GM19238 (cell line): ENCODE results near the gene HDAC4.
"Not testable (repeated sequence)": the region's sequence is repeated elsewhere in the genome, so short reads cannot be mapped to it uniquely, and the experiment has no call there.

Experiments used
- DNase-seq: peaks from one replicate; pipeline ENCODE4 v3.0.0; 2011; ENCODE audit warnings: low spot score; ENCODE audit not compliant: insufficient read length

The HDAC4 gene

GRCh38 chr2:239285071-239285931 lies 115.5 kb downstream of the HDAC4 start:
- no peak for DNase-seq

DNA sequence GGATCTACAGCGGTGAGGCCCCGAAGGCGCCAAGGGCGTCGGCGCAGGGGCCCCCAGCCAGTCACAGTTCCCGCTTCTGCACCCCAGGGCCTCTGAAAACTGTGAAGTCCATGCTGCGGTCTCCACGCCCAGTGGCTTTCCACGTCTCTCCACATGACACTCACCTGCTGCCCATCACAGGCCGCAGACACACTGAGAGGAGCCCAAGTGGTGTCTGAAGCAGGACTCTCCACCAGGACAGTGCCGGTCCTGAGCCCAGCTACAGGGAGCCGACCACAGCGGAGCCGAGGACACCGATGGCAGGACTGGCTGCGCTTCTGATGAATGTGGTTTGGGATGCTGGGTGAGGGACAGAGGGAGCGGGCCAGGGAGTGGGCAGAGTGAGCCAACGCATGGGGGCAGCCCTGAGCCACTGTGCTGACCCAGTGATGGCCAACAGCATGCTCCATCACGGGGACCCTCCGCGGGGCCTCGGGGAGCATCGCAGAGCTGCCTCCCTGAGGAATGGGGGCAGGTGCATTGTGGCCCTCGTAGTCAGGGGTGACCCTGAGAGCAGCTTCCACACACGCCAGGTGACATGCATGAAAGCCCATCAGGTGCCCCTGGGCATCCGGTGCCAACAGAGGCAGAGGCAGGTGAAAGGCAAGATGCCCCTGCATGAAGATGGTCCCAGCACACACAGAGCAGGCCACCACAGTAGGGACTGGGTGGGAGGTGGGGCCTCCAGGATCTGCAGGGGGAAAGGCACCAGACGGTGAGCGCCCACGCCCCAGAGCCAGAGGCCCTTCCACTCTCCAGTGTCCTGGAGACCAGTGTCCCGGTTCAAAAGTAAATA lies 116.6 kb downstream of the HDAC4 start:
- no peak for DNase-seq

- DNase-seq: no peak
These were observed 117.4 kb downstream of the HDAC4 start for GRCh38 chr2:239283288-239283945.

- no peak for DNase-seq
These were observed 118.2 kb downstream of the HDAC4 start for GRCh38 chr2:239282448-239283287.

GRCh38 chr2:239280296-239281017 lies 120.4 kb downstream of the HDAC4 start:
- not testable (repeated sequence) for DNase-seq

- DNase-seq: no peak
These were observed 121.1 kb downstream of the HDAC4 start for GRCh38 chr2:239279508-239280295.

GRCh38 chr2:239278941-239279365 lies 121.9 kb downstream of the HDAC4 start:
- no peak for DNase-seq

DNA sequence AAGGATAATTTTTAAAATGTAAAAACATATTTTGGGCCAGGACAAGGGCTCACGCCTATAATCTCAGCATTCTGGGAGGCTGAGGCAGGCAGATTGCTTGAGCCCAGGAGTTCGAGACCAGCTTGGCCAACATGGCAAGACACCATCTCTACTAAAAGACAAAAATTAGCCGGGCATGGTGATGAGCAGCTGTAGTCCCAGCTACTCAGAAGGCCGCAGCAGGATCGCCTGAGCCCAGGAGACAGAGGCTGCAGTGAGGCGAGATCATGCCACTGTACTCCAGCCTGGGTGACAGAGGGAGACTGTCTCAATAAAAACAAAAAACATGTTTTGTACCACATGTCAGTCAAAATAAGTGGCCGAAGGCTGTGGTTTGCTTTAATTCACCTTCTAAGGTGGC lies 122.5 kb downstream of the HDAC4 start:
- no peak for DNase-seq

DNA sequence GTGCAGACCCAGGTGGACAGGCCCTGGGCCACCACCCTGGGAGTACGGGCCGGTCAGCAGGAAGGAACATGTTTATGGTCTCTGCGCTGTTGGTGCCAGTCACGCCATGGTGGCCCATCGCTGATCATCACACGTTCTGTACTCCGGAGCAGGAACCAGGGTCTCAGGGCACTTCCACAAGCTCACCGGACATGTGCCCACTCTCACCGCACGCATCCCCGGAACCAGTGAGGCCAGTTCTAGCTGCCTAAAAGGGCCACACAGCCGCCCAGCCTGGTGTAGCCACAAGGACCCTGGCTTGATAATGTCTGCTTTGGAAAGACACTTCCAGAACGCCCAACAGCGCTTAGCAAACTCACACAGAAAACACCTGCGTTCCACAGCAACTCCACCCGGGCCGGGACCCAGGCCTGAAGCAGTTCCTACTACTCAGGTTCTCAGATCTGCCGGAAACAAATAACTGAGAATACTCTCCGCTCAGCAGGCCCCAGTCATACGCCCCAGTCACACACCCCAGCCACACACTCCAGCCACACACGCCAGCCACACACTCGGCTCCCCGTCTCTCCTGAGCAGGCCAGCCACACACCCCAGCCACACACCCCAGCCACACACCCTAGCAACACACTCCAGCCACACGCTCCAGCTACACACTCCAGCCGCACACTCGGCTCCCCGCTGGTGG lies 123.3 kb downstream of the HDAC4 start:
- DNase-seq: no peak

DNA sequence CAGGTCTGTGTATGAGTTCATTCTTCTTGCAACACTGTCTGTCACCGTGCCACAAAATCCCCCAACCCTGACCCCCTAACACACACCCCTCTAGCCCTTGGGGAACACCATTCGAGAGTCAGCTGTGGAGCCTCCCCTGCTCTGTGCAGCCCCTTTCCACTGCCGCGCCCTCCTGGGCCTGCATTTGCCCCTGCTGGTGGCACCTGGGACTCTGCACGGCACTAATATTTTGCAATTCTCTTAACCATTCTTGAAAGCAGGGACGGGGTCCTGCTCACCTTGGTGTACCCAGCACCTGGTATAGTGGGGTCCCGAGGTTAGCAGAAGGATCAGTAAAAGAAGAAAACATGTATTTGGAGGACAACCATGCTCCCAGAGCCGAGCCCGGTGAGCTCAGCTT lies 124.0 kb downstream of the HDAC4 start:
- no peak for DNase-seq

- no peak for DNase-seq
These were observed 124.7 kb downstream of the HDAC4 start for GRCh38 chr2:239275847-239276831.

DNA sequence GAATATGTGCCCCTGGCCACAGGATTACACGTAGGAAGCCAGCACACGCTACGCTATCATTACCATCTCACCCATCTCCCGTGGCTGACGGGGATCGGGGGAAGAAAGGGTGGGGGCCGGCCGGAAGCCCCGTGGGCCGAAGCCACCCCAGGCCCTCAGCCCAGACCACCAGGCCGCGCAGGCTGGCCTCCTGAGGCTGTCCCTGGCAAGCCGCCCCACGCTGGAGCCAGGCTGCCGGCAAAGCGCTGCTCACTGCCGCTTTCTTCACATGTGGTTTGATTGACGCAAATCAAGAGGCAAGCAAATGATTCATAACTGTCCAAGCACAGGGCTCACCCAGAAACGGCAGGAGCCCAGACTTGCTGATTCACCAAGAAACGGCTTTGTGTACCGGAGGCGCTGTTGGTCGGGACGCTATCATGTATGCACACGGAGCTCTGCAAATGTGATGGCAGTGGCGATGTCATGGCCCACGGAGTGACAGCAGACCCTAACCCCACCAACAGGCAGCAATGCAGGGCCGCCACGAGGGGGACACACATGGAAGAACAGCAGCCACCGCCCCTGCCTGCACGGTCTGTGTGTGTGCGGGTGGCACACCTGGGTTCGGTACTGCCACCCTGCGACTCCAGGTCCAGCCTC lies 125.7 kb downstream of the HDAC4 start:
- no peak for DNase-seq

- DNase-seq: no peak
These were observed 126.3 kb downstream of the HDAC4 start for GRCh38 chr2:239274391-239275043.

DNA sequence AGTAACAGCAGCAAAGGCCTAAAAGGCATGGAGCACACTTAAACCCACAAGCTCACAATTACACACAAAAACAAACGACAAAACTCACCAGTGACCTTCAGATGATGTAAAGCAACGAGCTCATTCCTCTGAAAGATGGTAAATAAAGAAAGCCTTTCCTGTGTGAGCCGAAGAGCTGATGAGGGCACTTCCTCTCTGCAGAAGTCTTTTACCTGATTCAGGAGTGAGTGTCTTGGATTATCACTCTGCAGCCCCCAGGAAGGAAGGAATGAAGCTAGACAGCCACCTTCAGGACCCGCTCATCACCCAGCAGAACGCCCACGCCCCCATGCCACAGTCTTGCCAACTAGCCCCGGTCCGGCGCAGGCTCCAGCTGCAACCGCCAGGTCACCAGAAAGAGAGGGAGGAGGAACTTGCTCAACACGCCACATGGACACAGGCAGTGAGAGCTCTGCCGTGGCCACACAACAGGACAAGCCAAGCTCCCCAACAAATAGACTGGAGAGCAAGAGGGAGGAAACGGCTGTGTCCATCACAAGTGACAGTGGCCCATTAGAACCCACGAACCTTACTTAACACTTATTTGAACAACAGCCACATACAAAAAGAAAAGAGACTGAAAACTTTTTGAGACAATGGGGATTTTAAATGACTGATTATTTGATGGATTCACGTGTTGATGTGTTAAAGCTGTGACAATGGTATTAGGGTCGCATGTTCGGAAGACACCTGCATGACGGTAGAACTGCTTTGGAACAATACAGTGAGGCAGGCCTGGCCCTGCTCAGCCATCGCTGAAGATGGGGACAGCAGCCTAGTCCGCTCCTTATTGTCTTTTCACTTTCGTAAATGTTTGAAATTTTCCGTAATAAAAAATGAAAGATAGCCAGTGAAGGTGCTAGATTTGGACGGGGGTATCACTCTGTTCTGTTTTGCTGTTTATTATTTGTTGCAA lies 127.3 kb downstream of the HDAC4 start:
- no peak for DNase-seq

DNA sequence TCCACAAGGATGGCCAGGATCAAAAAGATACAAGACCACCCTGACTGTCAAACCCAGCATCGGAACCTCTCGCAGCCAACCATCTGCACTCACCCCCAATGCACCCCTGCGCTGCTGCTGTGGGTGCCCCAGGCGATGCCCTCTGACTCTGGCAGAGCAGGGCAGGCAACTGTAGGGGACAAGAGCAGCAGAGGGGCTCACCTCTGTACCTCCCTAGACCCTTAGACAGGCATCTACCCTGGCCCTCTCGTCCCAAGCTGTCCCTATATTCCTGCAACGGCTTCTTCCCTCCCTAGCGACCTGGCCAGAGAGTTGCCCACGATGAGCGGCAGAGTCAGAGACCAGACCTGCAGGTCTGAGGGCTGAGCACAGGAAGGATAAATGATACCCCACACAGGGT lies 128.2 kb downstream of the HDAC4 start:
- DNase-seq: no peak

DNA sequence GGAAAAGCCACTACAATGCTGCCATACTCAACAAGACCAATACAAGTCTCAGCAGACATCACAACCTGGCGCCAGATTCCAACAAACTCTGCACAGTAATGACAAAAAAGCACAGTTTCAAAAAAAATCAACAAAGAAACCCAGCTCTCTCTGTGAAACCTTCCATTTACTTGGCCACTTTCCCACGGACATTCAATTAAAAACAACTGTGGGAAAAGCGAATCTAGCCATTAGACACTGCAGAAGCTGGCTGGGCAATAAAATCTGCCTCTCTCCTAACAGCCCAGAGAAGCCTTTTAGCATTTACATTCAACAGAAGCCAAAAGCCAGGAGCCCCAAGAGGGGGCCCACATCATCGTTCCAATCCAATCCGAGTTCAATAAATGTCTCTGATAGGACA lies 128.9 kb downstream of the HDAC4 start:
- DNase-seq: no peak
